ENCODE measurements around the gene ABCC5.

DNA sequence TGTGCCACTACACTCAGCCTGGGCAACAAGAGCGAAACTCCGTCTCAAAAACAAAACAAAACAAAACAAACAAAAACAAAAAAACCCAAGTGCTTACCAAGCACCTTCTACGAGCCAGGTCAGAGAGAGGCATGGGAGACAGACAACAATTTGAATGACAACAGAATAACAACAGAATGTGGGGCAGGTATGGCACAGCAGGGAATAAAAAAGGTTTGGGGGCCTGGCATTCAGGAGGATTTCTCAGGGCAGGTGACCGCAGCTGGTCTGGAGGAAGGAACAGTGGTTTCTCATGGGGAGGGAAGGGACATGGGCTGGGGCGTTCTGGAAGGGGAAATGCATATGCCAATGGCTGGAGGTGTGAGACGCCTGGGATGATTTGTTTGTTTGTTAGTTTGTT, 110.5 kb downstream of the ABCC5 start:
- TF ChIP-seq EZH2phosphoT487 (IDR thresholded peaks at IDR 0.05; ENCODE audit: insufficient read depth, low read depth) (no peak), EZH2 (IDR thresholded peaks at IDR 0.05; ENCODE audit: insufficient read depth, poor library complexity, severe bottlenecking) (no peak)
